Mesodermal cell (in vitro differentiated cells): ENCODE data around the gene NKD2.

Source experiments
- H3K27ac ChIP-seq: 2 replicates; pipeline ENCODE4 v1.7.0; 2013; ENCODE audit warnings: mild to moderate bottlenecking, low read depth, low read length, moderate library complexity; ENCODE audit not compliant: severe bottlenecking
- H3K36me3 ChIP-seq: 2 replicates; pipeline ENCODE4 v1.7.1; 2013; ENCODE audit warnings: mild to moderate bottlenecking, low read length, moderate library complexity; ENCODE audit not compliant: control insufficient read depth, insufficient read depth
- H3K4me1 ChIP-seq: one replicate; pipeline ENCODE4 v1.7.1; 2013; ENCODE audit warnings: mild to moderate bottlenecking, low read length; ENCODE audit not compliant: insufficient read depth, control insufficient read depth, poor library complexity, severe bottlenecking
- H3K4me3 ChIP-seq: 2 replicates; pipeline ENCODE4 v1.7.0; 2013; ENCODE audit warnings: low read length, control low read depth, mild to moderate bottlenecking; ENCODE audit not compliant: insufficient read depth, poor library complexity, severe bottlenecking; ENCODE audit errors: extremely low read depth
- H3K9me3 ChIP-seq: 2 replicates; pipeline ENCODE4 v1.7.1; 2013; ENCODE audit warnings: mild to moderate bottlenecking, low read length, moderate library complexity; ENCODE audit not compliant: control insufficient read depth
- WGBS, 2 experiments: methylation state at CpG; one replicate each; pipeline ENCODE4 v1.1.5; 2013; ENCODE audit warnings: missing lambda C conversion rate in 2 of 2; ENCODE audit not compliant: insufficient coverage in 2 of 2; 5-methylcytosine and 5-hydroxymethylcytosine counted together

The NKD2 gene

GRCh38 chr5:1031306-1031959, 22.8 kb downstream of the NKD2 start:
- Histone ChIP-seq H3K9me3 (no peaks in the 10 kb centered on the region), H3K27ac (no peak overlapping the region), H3K36me3 (no peaks in the 10 kb centered on the region), H3K4me3 (no peak overlapping the region), H3K4me1 (no peaks in the 10 kb centered on the region)
- 92 to 93% methylated on average over 19 of the region's 19 CpGs for WGBS, 2 experiments

GRCh38 chr5:1032011-1032410, 23.4 kb downstream of the NKD2 start:
- Histone ChIP-seq H3K27ac (no peak overlapping the region), H3K36me3 (no peaks in the 10 kb centered on the region), H3K4me1 (no peaks in the 10 kb centered on the region), H3K9me3 (no peaks in the 10 kb centered on the region), H3K4me3 (no peak overlapping the region)
- 90 to 91% methylated on average over 10 to 16 of the region's 16 CpGs for WGBS, 2 experiments

DNA sequence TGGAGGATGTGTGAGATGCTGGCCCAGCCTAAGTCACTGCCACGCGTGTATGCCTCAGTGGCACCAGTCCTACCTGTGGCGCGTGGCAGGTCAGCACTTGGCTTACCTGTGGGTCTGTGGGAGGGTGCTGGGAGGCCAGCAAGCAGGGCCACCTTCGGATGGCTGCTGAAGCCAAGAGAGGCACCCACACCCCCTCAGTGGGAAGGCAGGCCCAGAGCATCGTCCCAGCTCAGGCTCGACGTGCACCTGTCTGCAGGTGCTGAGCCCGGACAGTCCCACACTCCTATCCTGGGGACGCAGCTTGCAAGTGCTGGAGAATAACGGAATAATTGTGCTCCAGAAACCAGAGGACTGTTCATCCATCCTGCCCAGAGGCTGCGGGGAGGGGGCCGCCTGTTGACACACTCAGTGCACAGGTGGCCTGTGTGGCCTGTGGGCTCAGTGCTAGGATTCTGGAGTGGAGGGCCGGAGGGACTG, 24.0 kb downstream of the NKD2 start:
- H3K36me3 ChIP-seq: no peaks in the 10 kb centered on the region
- H3K4me3 ChIP-seq: no peak overlapping the region
- no peak overlapping the region for H3K27ac ChIP-seq
- no peaks in the 10 kb centered on the region for H3K4me1 ChIP-seq
- no peaks in the 10 kb centered on the region for H3K9me3 ChIP-seq
- WGBS, 2 experiments: 93 to 98% methylated on average over 12 to 14 of the region's 14 CpGs

DNA sequence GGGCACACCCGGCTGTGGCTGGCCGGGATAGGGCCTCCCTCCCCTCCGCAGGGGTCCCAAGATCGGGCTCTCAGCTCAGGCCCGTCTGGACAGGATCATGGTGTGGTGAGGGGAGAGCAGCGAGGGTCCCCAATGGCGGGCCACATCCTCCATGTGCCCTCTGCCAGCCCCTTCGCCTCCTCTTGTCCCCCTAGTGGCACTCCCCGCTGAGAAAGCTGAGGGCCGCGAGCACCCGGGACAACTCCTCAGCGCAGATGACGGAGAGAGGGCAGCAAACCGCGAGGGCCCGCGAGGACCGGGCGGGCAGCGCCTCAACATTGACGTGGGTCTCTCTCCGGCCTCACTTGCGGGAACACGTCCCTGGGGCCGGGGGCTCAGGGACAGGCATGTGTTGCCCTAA, 24.6 kb downstream of the NKD2 start:
- no peak overlapping the region for H3K4me3 ChIP-seq
- 93 to 95% methylated on average over 24 to 25 of the region's 26 CpGs for WGBS, 2 experiments

GRCh38 chr5:1033606-1034420, 25.2 kb downstream of the NKD2 start:
- H3K36me3 ChIP-seq: no peaks in the 10 kb centered on the region
- no peak overlapping the region for H3K27ac ChIP-seq
- no peaks in the 10 kb centered on the region for H3K9me3 ChIP-seq
- H3K4me1 ChIP-seq: no peaks in the 10 kb centered on the region
- no peak overlapping the region for H3K4me3 ChIP-seq
- 95 to 96% methylated on average over 25 to 29 of the region's 29 CpGs for WGBS, 2 experiments

More for the DNA sequence above, 24.6 kb downstream of the NKD2 start:
- H3K27ac ChIP-seq: no peak overlapping the region
- H3K4me1 ChIP-seq: no peaks in the 10 kb centered on the region
- no peaks in the 10 kb centered on the region for H3K9me3 ChIP-seq
- H3K36me3 ChIP-seq: no peaks in the 10 kb centered on the region

DNA sequence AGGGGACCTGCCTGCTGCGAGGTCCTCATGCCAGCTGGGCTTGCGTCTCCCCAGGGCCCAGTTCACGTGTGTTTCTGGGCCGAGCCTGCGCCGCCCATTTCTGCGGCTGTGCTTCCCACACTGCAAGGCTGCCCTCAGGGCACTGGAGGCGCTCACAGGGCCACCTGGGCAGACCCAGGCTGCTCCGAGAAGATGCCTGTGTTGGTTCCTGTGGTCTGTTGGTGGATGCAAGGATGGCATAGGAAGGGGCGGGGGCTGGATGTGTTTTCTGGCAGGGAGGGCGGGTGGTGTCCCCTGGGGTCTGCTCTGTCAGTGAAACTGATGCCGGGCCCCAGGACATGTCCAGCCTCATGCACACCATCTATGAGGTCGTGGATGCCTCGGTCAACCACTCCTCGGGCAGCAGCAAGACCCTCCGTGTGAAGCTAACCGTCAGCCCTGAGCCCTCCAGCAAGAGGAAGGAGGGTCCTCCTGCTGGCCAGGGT, 25.9 kb downstream of the NKD2 start:
- Histone ChIP-seq H3K9me3 (no peaks in the 10 kb centered on the region), H3K4me3 (no peak overlapping the region), H3K36me3 (no peaks in the 10 kb centered on the region), H3K27ac (no peak overlapping the region), H3K4me1 (no peaks in the 10 kb centered on the region)
- 93 to 94% methylated on average over 16 to 17 of the region's 17 CpGs for WGBS, 2 experiments

DNA sequence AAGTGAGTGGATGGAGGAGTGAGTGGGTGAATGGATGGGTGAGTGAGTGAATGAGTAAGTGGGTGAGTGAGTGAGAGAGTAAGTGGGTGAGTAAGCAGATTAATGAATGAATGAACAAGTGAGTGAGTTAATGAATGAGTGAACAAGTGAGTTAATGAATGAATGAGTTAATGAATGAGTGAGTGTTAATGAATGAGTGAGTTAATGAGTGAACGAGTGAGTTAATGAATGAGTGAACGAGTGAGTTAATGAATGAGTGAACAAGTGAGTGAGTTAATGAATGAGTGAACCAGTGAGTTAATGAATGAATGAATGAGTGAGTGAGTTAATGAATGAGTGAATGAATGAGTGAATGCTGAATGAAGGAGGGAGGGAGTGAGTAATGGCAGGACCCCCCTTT, 26.4 kb downstream of the NKD2 start:
- H3K27ac ChIP-seq: no peak overlapping the region
- WGBS, 2 experiments: 83 to 86% methylated on average over 2 of the region's 2 CpGs

DNA sequence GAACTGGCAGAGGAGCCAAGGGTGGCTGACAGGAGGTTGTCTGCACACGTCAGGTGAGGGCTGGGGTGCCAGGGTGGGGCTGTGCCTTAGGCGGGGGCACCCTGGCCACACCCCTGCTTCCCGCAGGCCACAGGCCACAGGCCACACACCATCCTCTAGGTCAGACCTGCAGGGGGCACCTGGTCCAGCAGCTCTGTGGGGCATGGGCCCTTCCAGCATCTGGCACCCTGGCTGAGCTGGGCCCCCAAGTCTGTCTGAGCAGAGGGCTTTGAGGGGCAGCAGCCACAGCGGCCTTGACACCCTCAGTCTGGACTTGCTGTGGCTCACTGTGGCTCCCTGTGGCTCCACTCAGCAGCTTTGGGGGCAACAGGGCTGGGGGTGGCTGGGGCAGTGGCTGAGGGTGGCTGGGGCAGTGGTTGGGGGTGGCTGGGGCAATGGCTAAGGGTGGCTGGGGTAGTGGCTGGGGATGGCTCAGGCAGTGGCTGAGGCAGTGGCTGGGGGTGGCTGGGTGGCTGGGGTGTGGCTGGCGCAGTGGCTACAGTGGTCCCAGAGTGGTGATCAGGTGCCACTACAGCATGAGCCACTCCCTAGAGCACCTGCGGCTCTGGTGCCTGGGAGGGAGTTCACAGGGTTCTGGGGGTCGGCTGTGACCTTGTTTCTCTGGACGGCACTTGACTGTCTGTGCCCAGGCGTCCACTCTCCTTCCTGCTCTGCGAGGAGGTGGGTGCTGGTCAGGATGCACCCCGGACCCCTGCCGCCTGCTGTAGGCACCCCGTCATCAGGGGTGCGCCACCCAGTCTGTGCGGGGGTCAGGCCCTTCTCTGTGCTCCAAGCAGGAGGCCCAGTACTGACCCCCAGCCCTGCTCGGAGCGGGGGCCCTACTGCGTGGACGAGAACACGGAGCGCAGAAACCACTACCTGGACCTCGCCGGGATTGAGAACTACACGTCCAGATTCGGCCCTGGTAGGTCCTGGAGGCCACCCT, 27.1 kb downstream of the NKD2 start:
- Histone ChIP-seq H3K4me1 (no peaks in the 10 kb centered on the region), H3K36me3 (no peaks in the 10 kb centered on the region), H3K4me3 (no peak overlapping the region), H3K27ac (no peak overlapping the region), H3K9me3 (no peaks in the 10 kb centered on the region)
- WGBS, 2 experiments: 96 to 97% methylated on average over 21 to 23 of the region's 25 CpGs

More for the DNA sequence above, 26.4 kb downstream of the NKD2 start:
- Histone ChIP-seq H3K4me3 (no peak overlapping the region), H3K9me3 (no peaks in the 10 kb centered on the region), H3K4me1 (no peaks in the 10 kb centered on the region), H3K36me3 (no peaks in the 10 kb centered on the region)

DNA sequence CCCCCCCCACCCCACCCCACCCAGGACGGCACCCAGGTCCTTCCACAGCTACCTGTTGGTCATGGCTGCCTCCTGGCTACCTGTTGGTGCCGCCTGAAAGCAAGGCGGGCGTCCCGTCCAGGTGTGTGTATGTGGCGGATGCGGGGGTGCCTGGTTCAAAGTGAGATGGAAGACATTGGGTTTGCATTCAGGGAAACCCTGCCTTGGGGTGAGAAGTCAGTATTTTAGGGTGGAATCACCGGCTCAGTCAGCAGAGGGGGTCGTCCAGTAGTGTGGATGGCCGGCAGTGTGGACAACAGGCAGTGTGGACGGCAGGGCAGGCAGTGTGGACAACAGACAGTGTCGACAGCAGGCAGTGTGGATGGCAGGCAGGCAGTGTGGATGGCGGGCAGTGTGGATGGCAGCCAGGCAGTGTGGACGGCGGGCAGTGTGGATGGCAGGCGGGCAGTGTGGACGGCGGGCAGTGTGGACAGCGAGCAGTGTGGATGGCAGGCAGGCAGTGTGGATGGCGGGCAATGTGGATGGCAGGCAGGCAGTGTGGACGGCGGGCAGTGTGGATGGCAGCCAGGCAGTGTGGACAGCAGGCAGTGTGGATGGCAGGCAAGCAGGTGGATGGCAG, 28.0 kb downstream of the NKD2 start:
- Histone ChIP-seq H3K27ac (no peak overlapping the region), H3K4me3 (no peak overlapping the region), H3K4me1 (no peaks in the 10 kb centered on the region), H3K36me3 (no peaks in the 10 kb centered on the region), H3K9me3 (no peaks in the 10 kb centered on the region)
- WGBS, 2 experiments: 93 to 94% methylated on average over 13 to 21 of the region's 22 CpGs

DNA sequence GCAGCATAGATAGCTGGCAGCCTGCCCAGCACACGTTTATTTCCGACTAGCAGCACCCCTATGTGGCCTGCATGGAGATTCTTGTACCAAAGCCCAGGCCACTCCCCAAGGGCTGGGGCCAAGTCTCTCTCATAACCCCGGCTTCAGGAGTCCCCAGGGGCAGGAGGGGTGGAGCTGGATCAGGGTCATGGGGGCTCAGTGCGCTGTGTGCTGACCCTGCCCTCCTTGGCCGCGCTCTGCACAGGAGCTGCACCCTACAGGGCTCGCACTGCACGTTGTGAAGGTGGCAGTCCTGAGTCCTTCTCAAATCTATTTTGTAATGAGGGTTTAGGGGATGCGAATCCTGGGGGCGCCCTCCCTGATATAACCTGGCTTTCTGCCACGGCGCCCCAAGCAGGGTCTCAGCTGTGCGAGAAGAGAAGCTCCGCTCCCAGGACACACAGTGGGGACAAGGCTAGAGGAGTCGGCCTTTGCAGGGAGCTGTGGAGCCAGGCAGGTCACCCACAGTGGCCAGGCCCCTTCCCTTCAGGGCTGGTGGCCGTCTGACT, 28.6 kb downstream of the NKD2 start:
- 90% methylated on average over 13 to 16 of the region's 16 CpGs for WGBS, 2 experiments

More for the DNA sequence above, 28.6 kb downstream of the NKD2 start:
- no peak overlapping the region for H3K27ac ChIP-seq
- no peaks in the 10 kb centered on the region for H3K9me3 ChIP-seq
- no peaks in the 10 kb centered on the region for H3K36me3 ChIP-seq
- H3K4me1 ChIP-seq: no peaks in the 10 kb centered on the region
- no peak overlapping the region for H3K4me3 ChIP-seq
